Measurements from ENCODE around the gene ZSCAN10.
A peak's percentile ranks its signal among the peaks of the same experiment; 100 is the strongest.

The ZSCAN10 gene

GRCh38 chr16:3050487-3050886 is 48.6 kb downstream of the ZSCAN10 start:
- Histone ChIP-seq H3K4me3 (replicated peaks; ENCODE audit: low read depth, low read length) (no peak overlapping the region), H3K36me3 (ENCODE audit: control insufficient read depth, insufficient read depth, low read length) (no peaks in the 10 kb centered on the region), H3K27me3 (replicated peaks; ENCODE audit: control insufficient read depth, insufficient read depth, low read length) (no peaks in the 10 kb centered on the region; the same call in 1 of the 2 replicates)
- DNase-seq (ENCODE audit: extremely low read depth, insufficient read length): no peak
- TF ChIP-seq CTCF (IDR thresholded peaks at IDR 0.05; ENCODE audit: insufficient read depth, low read length, poor library complexity, severe bottlenecking): no peak

- no peak overlapping the region for H3K4me3 ChIP-seq (replicated peaks; ENCODE audit: low read depth, low read length)
- DNase-seq (ENCODE audit: extremely low read depth, insufficient read length): no peak
- no peak for TF ChIP-seq CTCF (IDR thresholded peaks at IDR 0.05; ENCODE audit: insufficient read depth, low read length, poor library complexity, severe bottlenecking)
- no peaks in the 10 kb centered on the region; the same call in 1 of the 2 replicates for H3K27me3 ChIP-seq (replicated peaks; ENCODE audit: control insufficient read depth, insufficient read depth, low read length)
- no peaks in the 10 kb centered on the region for H3K36me3 ChIP-seq (ENCODE audit: control insufficient read depth, insufficient read depth, low read length)
These were observed 49.1 kb downstream of the ZSCAN10 start for GRCh38 chr16:3049921-3050481.

- no peaks in the 10 kb centered on the region; the same call in 1 of the 2 replicates for H3K27me3 ChIP-seq (replicated peaks; ENCODE audit: control insufficient read depth, insufficient read depth, low read length)
- no peak for DNase-seq (ENCODE audit: extremely low read depth, insufficient read length)
- H3K4me3 ChIP-seq (replicated peaks; ENCODE audit: low read depth, low read length): no peak overlapping the region
- H3K36me3 ChIP-seq (ENCODE audit: control insufficient read depth, insufficient read depth, low read length): no peaks in the 10 kb centered on the region
- no peak for TF ChIP-seq CTCF (IDR thresholded peaks at IDR 0.05; ENCODE audit: insufficient read depth, low read length, poor library complexity, severe bottlenecking)
These were observed 51.7 kb downstream of the ZSCAN10 start for GRCh38 chr16:3047387-3047720.

GRCh38 chr16:3046641-3047386 is 52.3 kb downstream of the ZSCAN10 start:
- peak overlapping the region; percentile 62 for H3K4me3 ChIP-seq (replicated peaks; ENCODE audit: low read depth, low read length)
- no peaks in the 10 kb centered on the region; the same call in 1 of the 2 replicates for H3K27me3 ChIP-seq (replicated peaks; ENCODE audit: control insufficient read depth, insufficient read depth, low read length)
- DNase-seq (ENCODE audit: extremely low read depth, insufficient read length): no peak
- no peaks in the 10 kb centered on the region for H3K36me3 ChIP-seq (ENCODE audit: control insufficient read depth, insufficient read depth, low read length)
- no peak for TF ChIP-seq CTCF (IDR thresholded peaks at IDR 0.05; ENCODE audit: insufficient read depth, low read length, poor library complexity, severe bottlenecking)

- Histone ChIP-seq H3K4me3 (replicated peaks; ENCODE audit: low read depth, low read length) (peak within 1 kb of the TSS; percentile 62), H3K36me3 (ENCODE audit: control insufficient read depth, insufficient read depth, low read length) (no peaks in the 10 kb centered on the region), H3K27me3 (replicated peaks; ENCODE audit: control insufficient read depth, insufficient read depth, low read length) (no peaks in the 10 kb centered on the region; the same call in 1 of the 2 replicates)
- peak; percentile 54 for DNase-seq (ENCODE audit: extremely low read depth, insufficient read length)
- TF ChIP-seq CTCF (IDR thresholded peaks at IDR 0.05; ENCODE audit: insufficient read depth, low read length, poor library complexity, severe bottlenecking): no peak
These were observed 53.1 kb downstream of the ZSCAN10 start, which contains the start of gene MMP25 for GRCh38 chr16:3045758-3046640. Gene MMP25, plus strand, starts transcription at chr16:3046561. Its CDS starts 357 bp downstream, at chr16:3046918.

Measured in GM06990 (cell line).